ENCODE results near the gene SNRPB. TPM values are rescaled to one million over a fixed set of nuclear protein-coding genes. Genes with fewer than 3 reads are reported as not detected.

SNRPB gene
- total and polyA plus RNA-seq, 2 of the 13 experiments (the other 11 are each of a cell fraction or from before 2014, with no cell fraction given) = 473 to 844 TPM

GRCh38 chr20:2508631-2509467, 38.3 kb upstream of the SNRPB start, which contains the start of gene ZNF343 (continued):
- 0 out of 2 replicates have a peak, but pooled peaks have one; percentile 25 for TF ChIP-seq LRRFIP1 (CRISPR knock-in tag; conservative IDR thresholded peaks at IDR 0.05)
- TF ChIP-seq MLX (CRISPR knock-in tag; IDR thresholded peaks at IDR 0.05) = 0 out of 2 replicates have a peak, but pooled peaks have one; percentile 26
- no peak for TF ChIP-seq HHEX (CRISPR knock-in tag; IDR thresholded peaks at IDR 0.05)
- no peak for TF ChIP-seq SRSF4 (IDR thresholded peaks at IDR 0.05; ENCODE audit: low read depth, low read length, poor library complexity, severe bottlenecking)
- TF ChIP-seq ZNF567 (CRISPR knock-in tag; IDR thresholded peaks at IDR 0.05; ENCODE audit: borderline replicate concordance) = peak; percentile 57; the same call in 1 of the 2 replicates
- TF ChIP-seq ZFP91 (CRISPR knock-in tag; IDR thresholded peaks at IDR 0.05; ENCODE audit: borderline replicate concordance) = peak; percentile 90
- peak; percentile 72 for TF ChIP-seq CREB1 (IDR thresholded peaks at IDR 0.05)
- peak; percentile 91 for TF ChIP-seq CREB1 (CRISPR knock-in tag; IDR thresholded peaks at IDR 0.05)
- no peak for TF ChIP-seq ZNF230 (CRISPR knock-in tag; IDR thresholded peaks at IDR 0.05)
- no peak for TF ChIP-seq TCF7L2 (IDR thresholded peaks at IDR 0.05; ENCODE audit: low read depth, low read length)
- no peak for TF ChIP-seq ZNF775 (CRISPR knock-in tag; IDR thresholded peaks at IDR 0.05; ENCODE audit: borderline replicate concordance)
- TF ChIP-seq ZBTB1 (CRISPR knock-in tag; IDR thresholded peaks at IDR 0.05; ENCODE audit: borderline replicate concordance) = peak; percentile 75; the same call in 1 of the 2 replicates
- peak; percentile 79 for TF ChIP-seq TBL1XR1 (IDR thresholded peaks at IDR 0.05; ENCODE audit: borderline replicate concordance, low read length, partially characterized antibody)
- 0 out of 2 replicates have a peak, but pooled peaks have one; percentile 51 for TF ChIP-seq MBNL3 (CRISPR knock-in tag; conservative IDR thresholded peaks at IDR 0.05)
- no peak for TF ChIP-seq DDIT3 (CRISPR knock-in tag; IDR thresholded peaks at IDR 0.05)
- no peak; the same call in none of the 2 replicates for TF ChIP-seq FOXJ3 (CRISPR knock-in tag; IDR thresholded peaks at IDR 0.05; ENCODE audit: borderline replicate concordance)
- TF ChIP-seq GABPB1 (CRISPR knock-in tag; IDR thresholded peaks at IDR 0.05) = peak; percentile 99
- TF ChIP-seq IKZF4 (CRISPR knock-in tag; IDR thresholded peaks at IDR 0.05; ENCODE audit: borderline replicate concordance, low read depth, not compliant biosample characterization) = peak; percentile 43
- TF ChIP-seq RBM39 (IDR thresholded peaks at IDR 0.05; ENCODE audit: low read depth, low read length, poor library complexity, severe bottlenecking) = peak; percentile 82
- peak; percentile 26; the same call in 1 of the 2 replicates for TF ChIP-seq ZNF274 (CRISPR knock-in tag; IDR thresholded peaks at IDR 0.05)
- peak; percentile 91 for TF ChIP-seq SNAPC2 (CRISPR knock-in tag; IDR thresholded peaks at IDR 0.05)
